Left lung (tissue), 10 donors: ENCODE measurements around the gene ATP6V0E1. TPM values are rescaled to one million over a fixed set of nuclear protein-coding genes. Genes with fewer than 3 reads are reported as not detected.

ENCODE experiments used
- ATAC-seq: fragments of 200-7000 bp; cut with Tn5 transposase; one replicate; pipeline ENCODE4 v1.9.1; 2020; ENCODE audit warnings: moderate library complexity
- DNase-seq, 4 donors: peaks; one replicate each; pipeline ENCODE4 v3.0.0-alpha.2; 2013 to 2020
- H3K27ac ChIP-seq, 2 donors: fragments of 200-600 bp; sonication (generic) in 1 of 2; one replicate each; pipeline versions ENCODE4 v1.5.0 to v1.8.0; 2020 to 2021
- H3K27me3 ChIP-seq, 2 donors: fragments of 200-600 bp; sonication (generic) in 1 of 2; one replicate each; pipeline versions ENCODE4 v1.5.0 to v1.8.0; 2020 to 2021
- H3K36me3 ChIP-seq, 2 donors: fragments of 200-600 bp; sonication (generic) in 1 of 2; one replicate each; pipeline versions ENCODE4 v1.5.0 to v1.8.0; 2020 to 2021
- H3K4me1 ChIP-seq, 2 donors: fragments of 200-600 bp; one replicate each; pipeline ENCODE4 v1.8.0; 2021
- H3K4me3 ChIP-seq, 2 donors: fragments of 200-600 bp; sonication (generic) in 1 of 2; one replicate each; pipeline versions ENCODE4 v1.5.0 to v1.8.0; 2020 to 2021; ENCODE audit warnings: mild to moderate bottlenecking in 1 of 2
- H3K9me3 ChIP-seq, 2 donors: fragments of 200-600 bp; sonication (generic) in 1 of 2; one replicate each; pipeline versions ENCODE4 v1.5.0 to v1.8.0; 2020 to 2021
- intact Hi-C, 2 donors: fragments of 100-400 bp; cut with DNase I; formaldehyde crosslinking; loops; one replicate each; pipeline versions ENCODE4 v1.11.2 to v1.14.2; 2022
- polyA plus RNA-seq, 6 donors: library from polyadenylated mRNA; unstranded; fragments of 120-200 nt; gene quantifications; one replicate each; pipeline ENCODE4 v1.2.1, GENCODE V29; 2013; ENCODE audit not compliant: insufficient read length in 6 of 6
- total RNA-seq, 2 donors: library from RNA; stranded (reverse); fragmentation: NEBNext Ultra II Directional; extraction: Animal tissue kit (Norgen Biotek cat#: 25700); gene quantifications; one replicate each; pipeline ENCODE4 v1.2.1, GENCODE V29; 2021
- TF ChIP-seq, protein P1 (sequence below), 2 donors: fragments of 200-600 bp; sonication (generic) in 1 of 2; IDR thresholded peaks; one replicate each; pipeline versions ENCODE4 v1.5.0 to v1.8.0; 2021; ENCODE audit warnings: antibody characterized with exemption in 2 of 2
- donor health status: DM: no; HTN: yes; CAD: no.
- donor health status: DM: no; HTN: no; CAD: no.

ATP6V0E1 gene
- total and polyA plus RNA-seq, 8 donors = 132 to 385 (median 159) TPM

- Histone ChIP-seq H3K4me3 (peak overlapping the region; percentile 70 to 74), H3K27ac (peak overlapping the region; percentile 82 to 90), H3K36me3 (peaks cover 0 to 6% of the 10 kb centered on the region in 2 donors), H3K4me1 (peaks cover 7 to 19% of the 10 kb centered on the region in 2 donors), H3K27me3 (no peaks in the 10 kb centered on the region), H3K9me3 (no peaks in the 10 kb centered on the region)
- TF ChIP-seq, protein P1, sequence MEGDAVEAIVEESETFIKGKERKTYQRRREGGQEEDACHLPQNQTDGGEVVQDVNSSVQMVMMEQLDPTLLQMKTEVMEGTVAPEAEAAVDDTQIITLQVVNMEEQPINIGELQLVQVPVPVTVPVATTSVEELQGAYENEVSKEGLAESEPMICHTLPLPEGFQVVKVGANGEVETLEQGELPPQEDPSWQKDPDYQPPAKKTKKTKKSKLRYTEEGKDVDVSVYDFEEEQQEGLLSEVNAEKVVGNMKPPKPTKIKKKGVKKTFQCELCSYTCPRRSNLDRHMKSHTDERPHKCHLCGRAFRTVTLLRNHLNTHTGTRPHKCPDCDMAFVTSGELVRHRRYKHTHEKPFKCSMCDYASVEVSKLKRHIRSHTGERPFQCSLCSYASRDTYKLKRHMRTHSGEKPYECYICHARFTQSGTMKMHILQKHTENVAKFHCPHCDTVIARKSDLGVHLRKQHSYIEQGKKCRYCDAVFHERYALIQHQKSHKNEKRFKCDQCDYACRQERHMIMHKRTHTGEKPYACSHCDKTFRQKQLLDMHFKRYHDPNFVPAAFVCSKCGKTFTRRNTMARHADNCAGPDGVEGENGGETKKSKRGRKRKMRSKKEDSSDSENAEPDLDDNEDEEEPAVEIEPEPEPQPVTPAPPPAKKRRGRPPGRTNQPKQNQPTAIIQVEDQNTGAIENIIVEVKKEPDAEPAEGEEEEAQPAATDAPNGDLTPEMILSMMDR (IDR thresholded peaks at IDR 0.05) = no peak
- intact Hi-C loops = no loop called here
- peak in 3 of 4 donors; percentile 52 to 93 (median 74) for DNase-seq
- peak; percentile 94 for ATAC-seq
Observed at GRCh38 chr5:172958331-172959046, 25.1 kb upstream of the ATP6V0E1 start.

DNA sequence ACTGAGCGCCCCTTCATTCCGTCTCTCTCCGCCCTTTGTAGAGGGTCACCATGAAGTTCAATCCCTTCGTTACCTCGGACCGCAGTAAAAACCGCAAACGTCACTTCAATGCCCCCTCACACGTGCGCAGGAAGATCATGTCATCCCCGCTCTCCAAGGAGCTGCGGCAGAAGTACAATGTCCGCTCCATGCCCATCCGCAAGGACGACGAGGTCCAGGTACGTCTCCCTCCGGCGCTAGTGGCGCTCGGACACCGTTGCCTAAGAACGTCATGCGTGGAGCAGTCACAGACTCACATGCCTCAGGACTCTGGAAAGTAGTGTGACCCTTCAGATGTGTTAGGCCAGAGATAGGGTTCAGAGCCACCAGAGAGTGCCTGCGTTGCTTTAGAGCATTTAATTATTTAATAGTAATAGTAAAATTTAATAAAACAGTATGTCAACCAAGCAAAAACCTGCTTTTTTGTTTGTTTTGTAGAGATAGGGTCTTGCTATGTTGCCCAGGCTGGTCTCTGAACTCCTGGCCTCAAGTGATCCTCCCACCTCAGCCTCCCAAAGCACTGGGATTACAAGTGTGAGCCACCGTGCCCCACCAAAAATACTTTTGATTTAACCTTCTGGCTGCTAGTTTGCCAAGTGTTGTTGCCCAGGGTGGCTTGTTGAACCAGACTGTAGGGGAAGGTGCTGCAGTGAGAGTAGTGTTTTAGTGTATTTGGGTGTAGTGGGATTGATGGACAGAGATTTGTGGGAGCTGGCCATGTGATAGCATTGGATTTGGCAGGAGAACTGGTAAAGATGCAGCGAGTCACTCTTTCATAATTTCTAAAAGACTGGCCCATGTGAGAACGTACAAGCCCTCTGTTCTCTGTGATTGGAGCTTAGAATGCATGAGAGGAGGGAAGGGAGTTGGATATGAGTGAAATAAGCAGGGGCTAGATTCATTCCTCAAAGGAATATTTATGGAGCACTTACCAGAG lies 23.5 kb upstream of the ATP6V0E1 start:
- H3K4me3 ChIP-seq = peak overlapping the region; percentile 70 to 74
- H3K9me3 ChIP-seq = no peaks in the 10 kb centered on the region
- H3K27me3 ChIP-seq = no peaks in the 10 kb centered on the region
- DNase-seq (no peak), ATAC-seq (no peak)
- H3K27ac ChIP-seq = peak overlapping the region; percentile 82 to 90
- intact Hi-C loops = no loop called here
- TF ChIP-seq, protein P1 (IDR thresholded peaks at IDR 0.05) = no peak
- peaks cover 0 to 15% of the 10 kb centered on the region in 2 donors for H3K36me3 ChIP-seq
- H3K4me1 ChIP-seq = peaks cover 7 to 19% of the 10 kb centered on the region in 2 donors

GRCh38 chr5:172969921-172970320 lies 13.7 kb upstream of the ATP6V0E1 start:
- intact Hi-C loops = no loop called here
- H3K36me3 ChIP-seq = peaks cover 0 to 28% of the 10 kb centered on the region in 2 donors

GRCh38 chr5:172971482-172971881 lies 12.1 kb upstream of the ATP6V0E1 start:
- Histone ChIP-seq H3K9me3 (no peaks in the 10 kb centered on the region), H3K27me3 (no peaks in the 10 kb centered on the region), H3K4me1 (peaks cover 0 to 19% of the 10 kb centered on the region in 2 donors), H3K27ac (no peak overlapping the region), H3K36me3 (peaks cover 0 to 19% of the 10 kb centered on the region in 2 donors), H3K4me3 (no peak overlapping the region)
- ATAC-seq (no peak), DNase-seq (no peak)
- intact Hi-C loops = no loop called here
- TF ChIP-seq, protein P1 (IDR thresholded peaks at IDR 0.05) = no peak

More at GRCh38 chr5:172969921-172970320, 13.7 kb upstream of the ATP6V0E1 start:
- ATAC-seq (peak; percentile 29), DNase-seq (no peak)
- Histone ChIP-seq H3K9me3 (no peaks in the 10 kb centered on the region), H3K4me1 (peaks cover 0 to 19% of the 10 kb centered on the region in 2 donors), H3K27me3 (no peaks in the 10 kb centered on the region), H3K27ac (peak overlapping the region; percentile 54 to 56), H3K4me3 (no peak overlapping the region)
- TF ChIP-seq, protein P1 (IDR thresholded peaks at IDR 0.05) = no peak
